Endothelial cell of umbilical vein (primary cell): ENCODE data around the gene TMED8. TPM values are rescaled to one million over a fixed set of nuclear protein-coding genes. Genes with fewer than 3 reads are reported as not detected.

Experiments
- BruUV-seq: library from RNA; stranded (reverse); fragments of 400-500 nt; replicated peaks from 2 replicates; lab custom pipeline; 2021; lab: Mats Ljungman, UMichigan
- CTCF ChIA-PET: fragments of 300-600, 350-600 bp; sonication (Branson Sonifier 250); formaldehyde crosslinking; loops from one replicate; lab custom pipeline; 2021; ENCODE audit warnings: antibody characterized with exemption, inconsistent platforms; lab: Charles Lee
- POLR2A ChIA-PET: fragments of 300-600, 350-600 bp; sonication (Branson Sonifier 250); formaldehyde crosslinking; loops from one replicate; lab custom pipeline; 2021; ENCODE audit warnings: antibody characterized with exemption, inconsistent platforms; lab: Charles Lee
- DNase-seq: peaks from one replicate; pipeline ENCODE4 v3.0.0-alpha.2; 2011; ENCODE audit warnings: low read depth, low spot score
- FAIRE-seq: peaks from 2 replicates; lab custom pipeline; 2011; peaks lifted over from hg19 to GRCh38; lab: Jason Lieb, UNC
- H2AFZ ChIP-seq: 2 replicates; pipeline ENCODE4 v1.6.0; 2012; ENCODE audit warnings: low read depth, low read length, control low read depth, inconsistent platforms
- H3K27ac ChIP-seq: 2 replicates; pipeline ENCODE4 v1.5.1; 2011; ENCODE audit warnings: low read depth, mild to moderate bottlenecking, control low read depth, low read length, moderate library complexity; ENCODE audit not compliant: insufficient read depth
- H3K27me3 ChIP-seq, 2 experiments: 2 replicates each; pipeline versions ENCODE4 v1.6.0 to v1.6.1; 2011; ENCODE audit warnings: low read length in 2 of 2, mixed read lengths in 1 of 2; ENCODE audit not compliant: control insufficient read depth in 2 of 2, insufficient read depth in 2 of 2
- H3K36me3 ChIP-seq, 2 experiments: 2 replicates in 1 of 2; 3 replicates in 1 of 2; pipeline ENCODE4 v1.5.1; 2011; ENCODE audit warnings: low read length in 2 of 2, mild to moderate bottlenecking in 1 of 2, moderate library complexity in 1 of 2; ENCODE audit not compliant: control insufficient read depth in 2 of 2, insufficient read depth in 2 of 2; ENCODE audit errors: extremely low read depth in 1 of 2
- H3K4me1 ChIP-seq: 3 replicates; pipeline ENCODE4 v1.5.1; 2011; ENCODE audit warnings: mild to moderate bottlenecking, low read length; ENCODE audit not compliant: control insufficient read depth, insufficient read depth; ENCODE audit errors: extremely low read depth
- H3K4me2 ChIP-seq: 2 replicates; pipeline ENCODE4 v1.6.1; 2011; ENCODE audit warnings: low read length, control low read depth, mixed read lengths; ENCODE audit not compliant: insufficient read depth
- H3K4me3 ChIP-seq, 3 experiments: fragments of 200-600 bp in 1 of 3; sonication (generic), shearing (Covaris generic) in 1 of 3; replicated peaks in 1 of 3; 2 replicates each; pipeline ENCODE4 v1.5.1; 2011 to 2016; ENCODE audit warnings: control low read depth in 3 of 3, low read length in 3 of 3, mild to moderate bottlenecking in 2 of 3, inconsistent platforms in 1 of 3, low read depth in 1 of 3, moderate library complexity in 1 of 3; ENCODE audit not compliant: insufficient read depth in 1 of 3
- H3K79me2 ChIP-seq: 2 replicates; pipeline ENCODE4 v1.6.0; 2012; ENCODE audit warnings: low read length, inconsistent platforms; ENCODE audit not compliant: control insufficient read depth, insufficient read depth
- H3K9ac ChIP-seq: replicated peaks from 2 replicates; pipeline ENCODE3; 2011; ENCODE audit warnings: low read length, control low read depth; ENCODE audit not compliant: insufficient read depth; ENCODE audit errors: extremely low read depth
- H3K9me1 ChIP-seq: replicated peaks from 3 replicates; pipeline ENCODE4 v1.6.0; 2011; ENCODE audit warnings: mild to moderate bottlenecking, low read length; ENCODE audit not compliant: control insufficient read depth, insufficient read depth; ENCODE audit errors: extremely low read depth
- H3K9me3 ChIP-seq: replicated peaks from 2 replicates; pipeline ENCODE4 v1.5.1; 2012; ENCODE audit warnings: low read length, inconsistent platforms; ENCODE audit not compliant: control insufficient read depth, insufficient read depth
- H4K20me1 ChIP-seq: replicated peaks from 2 replicates; pipeline ENCODE3; 2011; ENCODE audit warnings: mild to moderate bottlenecking, low read length; ENCODE audit not compliant: control insufficient read depth, insufficient read depth; ENCODE audit errors: extremely low read depth
- CTCF ChIP-seq, 2 donors: IDR thresholded peaks; 1 replicate in 1 of 2; 2 replicates in 1 of 2; pipeline ENCODE4 v1.5.1; 2011; ENCODE audit warnings: low read length in 2 of 2, mild to moderate bottlenecking in 2 of 2, moderate library complexity in 2 of 2, control low read depth in 1 of 2, inconsistent platforms in 1 of 2, low read depth in 1 of 2; ENCODE audit not compliant: insufficient read depth in 1 of 2; ENCODE audit errors: extremely low read depth in 1 of 2
- EZH2 ChIP-seq: IDR thresholded peaks from 2 replicates; pipeline ENCODE4 v1.6.1; 2012; ENCODE audit warnings: borderline replicate concordance, low read depth, mild to moderate bottlenecking, moderate library complexity, low read length, inconsistent platforms; ENCODE audit not compliant: severe bottlenecking
- FOS ChIP-seq: IDR thresholded peaks from 2 replicates; pipeline ENCODE4 v1.6.1; 2011; ENCODE audit warnings: mild to moderate bottlenecking, low read length, moderate library complexity, borderline replicate concordance; ENCODE audit not compliant: insufficient read depth
- GATA2 ChIP-seq: IDR thresholded peaks from 2 replicates; pipeline ENCODE4 v1.7.0; 2011; ENCODE audit warnings: low read depth, mild to moderate bottlenecking, moderate library complexity, mixed read lengths, low read length; ENCODE audit not compliant: insufficient read length, insufficient read depth
- JUN ChIP-seq: IDR thresholded peaks from 2 replicates; pipeline ENCODE4 v1.6.1; 2011; ENCODE audit warnings: borderline replicate concordance, low read depth; ENCODE audit not compliant: insufficient read length, insufficient read depth
- MAX ChIP-seq: IDR thresholded peaks from 2 replicates; pipeline ENCODE4 v1.6.1; 2011; ENCODE audit not compliant: insufficient read depth, insufficient read length
- MYC ChIP-seq: IDR thresholded peaks from one replicate; pipeline ENCODE4 v1.6.1; 2011; ENCODE audit warnings: mild to moderate bottlenecking, low read depth, low read length
- POLR2A ChIP-seq: IDR thresholded peaks from 2 replicates; pipeline ENCODE4 v1.6.1; 2012; ENCODE audit warnings: low read depth, mild to moderate bottlenecking, control low read depth, low read length
- POLR2AphosphoS5 ChIP-seq: IDR thresholded peaks from 2 replicates; pipeline ENCODE4 v1.6.1; 2012; ENCODE audit warnings: low read depth, mild to moderate bottlenecking, control low read depth, low read length, moderate library complexity; ENCODE audit not compliant: insufficient read depth
- dilution Hi-C: fragments of 300-500 bp; cut with MboI; formaldehyde crosslinking; loops from one replicate; pipeline ENCODE4 v1.15.0; 2019; ENCODE audit warnings: low sequenced_read_pairs; ENCODE audit not compliant: extremely low pct_ligation_motif_present
- intact Hi-C: fragments of 100-400 bp; cut with micrococcal nuclease; formaldehyde crosslinking; loops from one replicate; pipeline ENCODE4 v1.10.0; 2022
- polyA plus RNA-seq, 4 experiments: library from polyadenylated mRNA; depleted of rRNA in 3 of 4; stranded (reverse) in 3 of 4; unstranded in 1 of 4; fragments of >200 nt; gene quantifications; 2 replicates each; pipeline versions ENCODE4 v1.2.1 to v1.2.3, GENCODE V29; 2011 to 2012; ENCODE audit warnings: missing spikeins in 1 of 4
- total RNA-seq: library from RNA; stranded (reverse); gene quantifications from 2 replicates; pipeline ENCODE4 v1.2.3, GENCODE V29; 2021

The TMED8 gene
- total and polyA plus RNA-seq, 2 donors (not counting 3 experiments of a cell fraction or from before 2014, with no cell fraction given), result 5.2 to 12.6 TPM

DNA sequence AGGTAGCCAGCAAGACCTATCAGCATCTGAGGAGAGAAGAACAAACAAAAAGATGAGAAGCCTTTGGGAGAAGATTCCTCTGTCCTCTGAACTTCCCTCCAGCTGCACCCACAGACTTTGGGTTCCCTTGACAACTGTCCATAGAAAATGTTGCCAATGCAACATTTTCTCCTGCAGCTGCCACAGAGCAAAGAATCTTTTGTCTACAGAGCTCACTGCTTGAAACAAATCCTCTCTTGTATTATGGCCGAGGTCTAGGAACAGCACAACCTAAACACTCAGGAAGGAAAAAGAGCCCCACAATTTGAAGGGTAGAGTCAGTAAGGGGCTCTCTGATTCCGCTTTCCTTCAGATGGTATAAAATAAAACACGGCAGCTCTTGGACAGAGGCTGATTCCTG is 70.5 kb downstream of the TMED8 start:
- ChIA-PET POLR2A (no interaction called here), CTCF (interaction anchor here (0.9 to 12.7 kb wide), 2 partner anchors 8 to 158 kb away, joined by 3 to 515 read pairs; no protein-coding TSS in a partner anchor)
- TF ChIP-seq POLR2A (no peak), EZH2 (no peak), JUN (no peak), POLR2AphosphoS5 (no peak), MAX (no peak), CTCF (IDR thresholded peaks at IDR 0.05; ENCODE audit: extremely low read depth in 1 of 2, insufficient read depth in 1 of 2, low read depth in 1 of 2, low read length in 2 of 2) (no peak), MYC (no peak), FOS (no peak), GATA2 (no peak)
- Histone ChIP-seq H3K36me3 (peaks cover 0 to 4% of the 10 kb centered on the region in 2 experiments), H3K9ac (no peak overlapping the region), H3K27me3 (no peaks in the 10 kb centered on the region), H3K4me1 (peaks cover 23% of the 10 kb centered on the region), H4K20me1 (no peaks in the 10 kb centered on the region), H3K9me3 (no peaks in the 10 kb centered on the region), H3K4me3 (no peak overlapping the region), H3K79me2 (no peaks in the 10 kb centered on the region), H3K9me1 (no peaks in the 10 kb centered on the region), H3K27ac (no peak overlapping the region), H2AFZ (no peak overlapping the region), H3K4me2 (no peak overlapping the region)
- BruUV-seq, result no TSS peak
- dilution Hi-C loops (no loop called here), intact Hi-C loops (no loop called here)
- no peak for DNase-seq
- no peak for FAIRE-seq
